ENCODE data around the gene RPTOR.

Gene RPTOR

DNA sequence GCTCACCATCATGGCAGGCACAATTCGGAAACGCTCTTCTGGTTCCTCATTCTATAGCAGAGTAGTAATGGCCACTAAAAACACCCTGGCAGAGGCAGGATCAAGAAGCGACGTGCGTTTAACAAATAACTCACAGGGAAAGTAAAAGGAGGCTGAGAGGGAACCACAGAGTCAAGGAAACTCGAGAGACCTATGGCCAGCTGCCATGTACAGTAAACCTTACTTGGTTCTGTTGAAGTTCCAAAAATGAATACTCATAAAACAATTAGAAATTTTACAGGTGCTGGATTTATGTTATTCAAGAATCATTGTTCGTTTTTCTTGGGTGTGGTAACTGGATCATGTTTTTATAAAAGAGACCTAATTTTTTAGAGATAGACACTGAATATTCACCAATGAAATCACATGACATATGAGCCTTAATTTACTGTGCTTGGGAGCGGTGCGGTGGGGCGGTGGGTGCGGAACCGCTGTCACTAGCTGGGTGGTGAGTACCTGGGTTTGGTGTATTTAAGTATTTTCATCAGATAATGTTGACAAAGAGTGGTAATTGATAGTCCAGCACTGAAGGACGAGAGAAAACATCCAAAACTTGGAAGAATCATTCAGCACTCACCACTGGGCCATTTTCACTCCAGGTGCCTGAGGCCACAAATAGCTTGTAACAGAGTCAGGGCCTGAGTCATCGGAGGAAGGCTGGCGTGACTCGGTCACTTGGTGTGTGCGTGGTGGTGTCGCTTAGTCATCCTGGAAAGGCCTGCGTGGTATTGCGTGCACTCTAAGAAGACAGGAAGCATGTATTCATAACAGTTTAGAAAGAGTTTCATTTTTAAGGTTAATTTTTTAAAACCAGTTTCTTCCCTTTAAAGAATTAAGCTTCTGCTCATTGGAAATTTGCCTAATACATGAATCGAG is 311.6 kb downstream of the RPTOR start:
- DNase-seq, result peak; percentile 86

DNA sequence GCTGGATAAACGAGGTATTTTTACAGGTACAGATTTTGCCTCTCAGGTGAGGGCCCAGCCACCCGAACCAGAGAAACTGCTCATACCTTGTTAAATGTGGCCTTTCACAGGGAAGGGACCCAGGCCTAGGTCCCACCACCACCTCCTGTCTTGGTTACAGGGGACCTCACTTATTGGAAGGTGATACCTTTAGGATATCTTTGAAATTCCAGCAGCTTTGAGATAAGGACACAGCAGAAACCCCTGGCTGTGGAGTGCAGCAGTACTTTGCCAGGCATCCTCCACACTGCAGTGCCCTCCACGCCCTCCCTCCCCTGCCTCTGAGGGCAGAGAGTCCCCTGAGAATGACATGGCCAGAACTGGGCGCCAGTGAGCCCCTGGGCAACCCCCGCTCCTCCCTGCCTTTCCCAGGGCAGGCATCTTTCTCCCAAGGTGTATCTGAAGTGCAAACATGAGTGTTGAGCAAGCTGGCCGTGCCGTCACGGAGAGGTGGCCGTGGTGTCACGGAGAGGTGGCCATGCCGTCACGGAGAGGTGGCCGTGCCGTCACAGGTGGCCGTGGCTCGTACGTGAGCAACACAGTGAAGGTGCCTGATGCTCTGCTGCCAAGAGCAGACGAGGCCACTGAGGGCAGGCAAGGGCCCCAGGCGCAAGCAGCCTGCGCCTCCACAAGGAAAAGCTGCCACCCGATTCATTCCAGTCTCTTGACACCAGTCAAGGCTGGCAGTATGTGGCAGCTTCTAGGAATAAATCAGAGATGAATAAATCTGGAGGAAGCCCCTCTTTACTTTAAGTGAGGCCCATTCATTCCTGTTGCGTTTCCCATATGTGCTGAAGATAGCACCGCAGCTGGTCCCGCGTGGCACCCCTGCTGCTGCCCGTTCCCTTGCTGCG is 312.5 kb downstream of the RPTOR start:
- DNase-seq, result no peak

DNA sequence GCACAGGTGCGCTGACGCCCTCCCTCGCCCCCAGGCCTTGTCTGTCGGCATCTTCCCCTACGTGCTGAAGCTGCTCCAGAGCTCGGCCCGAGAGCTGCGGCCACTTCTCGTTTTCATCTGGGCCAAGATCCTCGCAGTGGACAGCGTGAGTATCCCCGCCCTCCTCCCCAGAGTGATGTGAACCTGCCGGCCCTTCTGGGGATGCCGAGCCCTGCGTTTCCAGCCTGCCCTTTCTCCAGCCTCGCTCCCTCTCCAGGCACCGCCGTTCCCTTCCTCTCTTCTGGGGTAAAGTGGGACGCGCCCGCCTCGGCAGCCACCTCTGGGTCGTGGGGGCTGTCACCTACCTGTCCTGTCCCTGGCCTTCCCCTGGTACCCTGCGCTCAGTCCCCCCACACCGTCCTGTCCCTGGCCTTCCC is 313.1 kb downstream of the RPTOR start:
- DNase-seq, result no peak

DNA sequence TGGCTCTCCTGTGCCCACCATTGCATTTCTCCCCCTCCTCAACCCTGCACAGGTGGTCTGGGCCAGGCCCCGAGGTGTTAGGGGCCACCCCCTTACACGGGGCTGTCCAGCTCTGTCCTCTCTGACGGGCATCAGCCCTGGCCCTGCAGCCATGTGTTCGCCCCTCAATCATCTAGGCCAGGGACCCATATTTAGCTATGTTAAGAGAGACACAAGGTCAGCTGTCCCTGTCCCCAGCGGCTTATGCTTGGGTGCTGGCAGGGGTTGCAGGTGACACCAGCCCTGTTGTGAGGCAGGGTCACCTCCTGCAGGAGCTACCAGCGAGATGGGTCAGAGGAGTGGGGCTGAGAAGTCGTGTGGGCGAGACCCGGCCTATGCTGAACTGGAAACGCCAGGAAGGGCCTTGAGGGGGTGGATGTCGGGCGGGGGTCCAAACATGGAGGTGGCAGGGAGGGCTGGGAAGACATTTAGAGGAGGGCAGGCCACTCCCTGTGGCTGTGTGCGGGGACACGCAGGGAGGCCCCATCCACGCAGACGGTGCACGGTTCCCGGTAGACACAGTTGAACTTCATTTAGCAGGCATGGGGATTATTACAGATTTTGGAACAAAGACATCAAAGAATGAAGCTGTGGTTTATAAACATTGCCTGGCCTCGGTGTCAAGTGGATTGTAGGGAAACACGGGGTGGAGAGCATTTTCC is 313.8 kb downstream of the RPTOR start:
- DNase-seq, result no peak

DNA sequence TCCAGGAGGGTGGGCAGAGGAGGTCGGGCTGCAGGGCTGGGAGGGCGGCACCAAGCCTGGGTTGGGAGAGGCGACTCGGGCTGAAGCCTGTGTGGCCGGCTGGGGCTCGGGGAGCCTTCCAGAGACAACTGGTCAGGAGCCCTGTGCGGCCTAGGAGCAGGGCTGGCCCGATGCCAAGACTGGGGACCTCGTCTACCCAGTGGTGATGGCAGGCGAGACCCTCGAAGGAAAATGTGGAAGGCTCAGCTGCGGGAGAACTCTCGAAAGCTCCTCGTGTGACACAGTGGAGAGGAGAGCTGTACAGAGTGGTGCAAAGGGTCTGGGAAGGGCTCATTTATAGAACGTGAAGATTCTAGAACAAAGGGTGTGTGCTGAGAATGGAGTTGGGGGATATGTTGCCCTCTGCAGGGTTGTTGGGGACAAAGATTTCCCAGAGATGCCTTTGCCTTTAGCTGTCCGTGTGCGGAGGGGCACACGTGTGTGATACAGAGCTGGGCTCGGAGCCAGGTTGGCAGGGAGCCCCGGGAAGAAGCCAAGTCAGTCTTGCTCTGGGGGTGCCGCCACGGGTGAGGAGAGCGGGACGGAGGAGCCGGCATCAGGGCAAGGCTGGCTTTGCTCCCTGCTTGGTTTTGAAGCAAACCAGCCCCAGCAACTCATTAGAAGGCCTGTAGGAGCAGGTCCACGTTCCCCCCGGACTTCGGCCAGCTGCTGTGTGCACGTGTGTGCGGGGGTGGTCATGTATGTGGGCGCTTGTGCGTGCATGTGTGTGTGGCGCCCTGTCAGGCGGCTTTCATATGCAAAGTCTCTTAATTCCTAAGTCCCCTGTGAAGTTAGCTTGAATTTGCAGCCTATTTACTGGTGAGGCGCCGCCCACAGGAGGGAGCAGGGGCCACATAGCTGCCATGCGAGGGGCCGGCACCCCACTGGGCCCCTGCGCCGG is 314.6 kb downstream of the RPTOR start:
- no peak for DNase-seq

DNA sequence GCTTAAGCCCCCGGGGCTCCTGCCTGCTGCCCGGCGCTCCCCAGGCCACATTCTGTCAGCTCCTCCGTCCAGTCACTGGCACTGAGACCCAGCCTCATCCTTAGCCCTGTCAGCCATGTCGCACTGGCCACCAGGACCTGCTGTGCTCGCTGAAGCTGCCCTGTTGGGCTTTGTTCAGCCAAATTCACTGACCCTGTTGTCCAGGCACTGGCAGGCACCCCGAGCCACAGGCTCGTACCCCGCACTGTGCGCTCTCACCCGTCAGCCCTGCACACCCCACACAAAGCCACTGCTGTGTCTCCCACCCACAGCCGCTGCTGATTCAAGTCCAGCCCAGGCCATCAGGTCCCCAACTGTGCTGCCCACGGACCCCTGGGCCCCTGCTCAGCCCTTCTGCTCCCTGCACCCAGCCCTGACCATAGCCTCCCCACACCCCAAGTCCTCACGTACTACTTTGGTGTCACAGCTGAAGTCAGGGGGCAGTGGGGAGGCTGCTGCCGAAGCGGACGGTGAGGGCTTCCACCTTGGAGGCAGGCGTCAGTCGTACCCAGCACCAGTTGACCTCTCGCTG is 315.5 kb downstream of the RPTOR start:
- DNase-seq, result no peak

DNA sequence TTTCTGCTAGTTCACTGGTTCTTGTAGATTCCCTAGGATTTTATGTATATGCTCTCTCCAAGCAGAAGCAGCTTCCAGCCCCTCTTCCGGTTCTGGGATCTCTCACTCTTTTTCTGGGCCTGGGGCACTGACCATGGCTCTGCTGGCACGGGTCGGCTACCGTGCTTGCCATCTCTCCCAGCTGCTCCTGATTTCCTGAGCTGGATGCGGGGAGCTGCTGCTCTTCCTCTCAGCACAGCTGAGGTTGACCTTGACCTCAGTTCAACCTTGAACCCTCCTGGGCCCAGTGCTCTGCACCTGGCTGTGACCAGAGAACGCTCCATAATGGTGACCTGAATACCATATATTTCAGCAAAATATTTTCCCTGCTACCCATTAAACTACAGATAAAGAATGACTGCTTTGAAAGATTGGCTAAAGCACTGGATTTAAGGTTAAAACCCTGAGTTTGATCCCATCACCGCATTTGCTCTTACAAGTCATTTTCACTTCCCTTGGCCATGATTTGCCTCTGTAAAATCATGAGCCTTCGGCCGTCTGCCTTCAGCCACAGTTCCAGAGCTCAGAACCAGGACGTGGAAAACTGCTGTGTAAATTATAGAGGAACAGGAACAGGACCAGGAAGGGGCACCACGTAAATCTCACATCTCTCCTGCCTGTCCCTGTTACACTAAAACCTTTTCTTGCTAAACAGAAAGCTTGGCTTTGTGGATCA is 316.2 kb downstream of the RPTOR start:
- peak; percentile 54 for DNase-seq

DNA sequence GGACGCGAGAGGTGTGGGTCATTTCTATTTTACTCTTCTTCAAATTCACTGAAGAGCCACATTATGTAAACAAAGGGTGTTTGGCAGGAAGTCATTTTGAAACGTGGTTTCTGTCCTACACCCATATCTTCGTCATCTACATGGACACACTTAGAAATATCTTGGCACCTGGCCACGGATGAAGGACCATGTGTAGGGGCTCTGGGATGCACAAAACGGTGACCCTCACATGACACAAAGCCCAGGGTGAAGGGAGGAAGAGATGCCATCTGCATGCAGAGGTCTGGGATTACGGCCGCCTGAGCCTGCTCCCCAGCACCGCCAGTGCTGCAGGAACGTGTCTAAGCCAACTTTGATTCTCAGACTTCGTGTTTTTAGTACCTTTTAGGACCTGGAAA is 316.8 kb downstream of the RPTOR start:
- DNase-seq, result peak; percentile 55

DNA sequence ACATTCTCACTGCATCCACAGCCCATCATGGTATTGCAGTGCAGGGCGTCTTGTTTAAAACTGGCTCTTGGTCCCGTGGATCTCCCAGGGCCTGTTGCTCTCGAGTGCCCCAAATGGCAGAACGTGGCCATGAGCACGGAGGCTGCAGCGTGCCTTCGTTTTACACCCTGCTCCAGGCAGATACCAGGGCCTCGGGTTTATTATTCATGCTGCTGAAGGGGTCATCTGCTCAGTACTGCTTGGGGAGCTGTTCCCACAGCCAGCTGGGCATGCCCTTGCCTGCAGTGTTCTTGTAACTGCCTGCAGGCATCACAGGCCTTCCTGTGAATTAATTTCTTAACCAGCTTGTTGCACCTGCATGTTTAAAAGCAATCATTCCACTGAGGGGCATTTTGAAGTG is 317.3 kb downstream of the RPTOR start:
- DNase-seq, result no peak

DNA sequence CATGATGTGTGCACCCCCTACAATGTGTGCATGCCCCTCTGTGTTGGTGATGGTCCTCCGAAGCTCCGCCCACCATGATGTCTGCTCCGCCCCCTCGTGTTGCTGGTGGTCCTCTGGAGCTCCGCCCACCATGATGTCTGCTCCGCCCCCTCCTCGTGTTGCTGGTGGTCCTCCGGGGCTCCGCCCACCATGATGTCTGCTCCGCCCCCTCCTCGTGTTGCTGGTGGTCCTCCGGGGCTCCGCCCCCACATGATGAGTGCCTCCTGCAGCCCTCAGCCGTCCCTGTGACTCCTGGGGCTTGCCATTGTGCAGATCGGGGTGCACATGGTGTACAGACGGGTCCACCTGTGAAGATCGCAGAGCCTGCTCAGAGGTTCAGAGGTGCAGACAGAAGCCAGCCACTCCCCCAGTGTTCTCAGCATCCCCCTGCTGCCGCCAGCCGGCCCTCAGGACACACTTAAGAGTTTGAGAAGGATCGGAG is 317.9 kb downstream of the RPTOR start:
- DNase-seq, result no peak

DNA sequence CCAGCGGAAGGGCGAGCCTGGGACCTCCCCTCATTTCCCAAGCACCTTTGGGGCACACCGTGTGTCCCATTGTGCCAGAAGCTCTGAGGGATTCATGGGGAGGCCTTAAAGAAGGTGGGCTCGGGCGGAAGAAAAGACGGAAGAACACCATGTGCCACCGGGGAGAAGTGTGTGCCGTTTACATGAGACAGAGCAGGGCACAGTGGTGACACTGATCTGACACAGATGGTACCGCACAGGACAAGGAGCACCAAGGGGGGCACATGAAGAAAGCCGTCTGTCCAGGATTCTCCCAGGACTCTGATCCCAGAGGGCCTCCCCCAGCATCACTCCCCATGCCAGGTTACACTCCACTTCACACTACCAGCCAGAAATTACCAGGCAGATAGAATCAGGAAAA is 318.3 kb downstream of the RPTOR start:
- DNase-seq, result no peak

DNA sequence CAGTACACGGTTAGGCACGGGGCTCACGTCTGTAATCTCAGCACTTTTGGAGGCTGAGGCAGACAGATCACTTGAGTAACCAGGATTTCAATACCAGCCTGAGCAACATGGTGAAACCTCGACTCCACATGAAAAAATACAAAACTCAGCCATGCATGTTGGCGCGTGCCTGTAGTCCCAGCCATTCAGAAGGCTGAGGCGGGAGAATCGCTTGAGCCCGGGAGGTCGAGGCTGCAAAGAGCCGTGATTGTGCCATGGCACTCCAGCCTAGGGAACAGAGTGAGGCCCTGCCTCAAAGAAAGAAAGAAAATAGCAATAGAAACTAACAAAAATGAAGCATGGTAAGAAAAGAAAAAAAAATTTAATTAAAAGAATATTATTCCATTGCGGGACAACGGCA is 319.0 kb downstream of the RPTOR start:
- no peak for DNase-seq

DNA sequence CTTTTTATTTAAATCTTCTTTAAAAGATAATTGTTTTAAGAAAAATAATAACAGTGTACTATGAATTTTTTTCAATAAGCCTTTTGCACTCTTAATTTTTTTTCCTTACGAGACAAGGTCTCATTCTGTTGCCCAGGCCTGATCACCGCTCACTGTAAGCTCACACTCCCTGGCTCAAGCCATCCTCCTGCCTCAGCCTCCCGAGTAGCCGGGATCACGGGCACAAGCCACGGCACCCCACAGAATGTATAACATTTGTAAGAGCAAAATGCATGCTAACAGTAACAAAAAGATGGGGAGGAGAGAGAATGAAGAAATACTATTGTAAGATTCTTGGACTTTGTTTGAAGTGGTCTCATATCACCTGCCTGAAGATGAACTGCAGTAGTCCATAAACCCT is 320.1 kb downstream of the RPTOR start:
- DNase-seq, result no peak

DNA sequence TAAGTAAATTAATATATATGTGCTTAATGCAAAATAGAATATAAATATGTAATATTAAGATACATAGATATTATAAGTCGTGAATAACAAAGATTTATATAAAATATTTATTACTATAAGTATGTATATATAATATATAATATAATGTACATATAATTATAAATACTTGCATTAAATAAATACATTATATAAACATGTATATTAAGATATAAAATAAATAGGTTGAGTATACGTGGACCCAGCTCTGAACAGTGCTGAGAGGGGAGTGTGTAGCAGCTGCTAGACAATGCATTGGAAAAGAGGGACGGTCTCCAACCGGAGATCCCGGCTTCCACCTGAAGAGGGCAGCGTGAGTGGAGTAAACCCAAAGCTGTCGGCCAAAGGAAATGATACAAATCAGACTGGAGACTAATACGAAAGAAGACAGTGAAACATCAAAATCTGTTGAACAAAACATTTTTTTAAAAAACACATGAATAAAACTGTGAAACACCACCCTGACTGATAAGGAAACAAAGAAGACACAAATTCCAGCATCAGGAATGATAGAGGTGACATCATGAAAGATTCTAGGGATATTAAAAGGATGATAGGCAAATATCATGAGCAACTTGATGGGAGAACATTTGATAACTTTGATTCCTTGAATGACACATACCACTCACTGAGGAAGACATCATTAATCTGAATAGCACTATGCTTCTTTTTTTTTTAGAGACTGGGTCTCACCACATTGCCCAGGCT is 321.6 kb downstream of the RPTOR start:
- peak; percentile 80 for DNase-seq

DNA sequence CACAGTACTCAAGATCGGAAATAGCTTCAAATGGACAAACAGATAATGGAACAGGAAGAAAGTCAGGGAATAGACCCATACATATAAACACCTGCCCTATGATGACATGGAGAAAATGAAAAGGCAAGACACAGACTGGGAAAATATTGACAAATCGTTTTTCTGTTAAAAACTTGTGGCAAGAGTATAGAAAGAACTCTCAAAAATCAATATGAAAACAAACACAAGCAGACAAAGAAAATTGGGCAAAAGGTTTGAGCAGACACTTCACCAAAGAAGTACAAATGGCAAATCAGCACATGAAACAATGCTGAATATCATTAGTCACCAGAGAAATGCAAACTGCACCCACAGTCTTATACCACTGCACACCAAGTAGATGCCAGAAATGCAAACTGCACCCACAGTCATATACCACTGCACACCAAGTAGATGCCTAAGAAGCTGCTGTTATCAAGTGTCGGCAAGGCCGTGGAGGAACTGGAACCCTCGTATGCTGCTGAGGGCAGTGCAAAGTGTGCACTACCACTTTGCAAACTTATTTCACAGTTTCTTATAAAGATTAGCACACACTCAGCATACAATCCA is 323.5 kb downstream of the RPTOR start:
- DNase-seq, result no peak

DNA sequence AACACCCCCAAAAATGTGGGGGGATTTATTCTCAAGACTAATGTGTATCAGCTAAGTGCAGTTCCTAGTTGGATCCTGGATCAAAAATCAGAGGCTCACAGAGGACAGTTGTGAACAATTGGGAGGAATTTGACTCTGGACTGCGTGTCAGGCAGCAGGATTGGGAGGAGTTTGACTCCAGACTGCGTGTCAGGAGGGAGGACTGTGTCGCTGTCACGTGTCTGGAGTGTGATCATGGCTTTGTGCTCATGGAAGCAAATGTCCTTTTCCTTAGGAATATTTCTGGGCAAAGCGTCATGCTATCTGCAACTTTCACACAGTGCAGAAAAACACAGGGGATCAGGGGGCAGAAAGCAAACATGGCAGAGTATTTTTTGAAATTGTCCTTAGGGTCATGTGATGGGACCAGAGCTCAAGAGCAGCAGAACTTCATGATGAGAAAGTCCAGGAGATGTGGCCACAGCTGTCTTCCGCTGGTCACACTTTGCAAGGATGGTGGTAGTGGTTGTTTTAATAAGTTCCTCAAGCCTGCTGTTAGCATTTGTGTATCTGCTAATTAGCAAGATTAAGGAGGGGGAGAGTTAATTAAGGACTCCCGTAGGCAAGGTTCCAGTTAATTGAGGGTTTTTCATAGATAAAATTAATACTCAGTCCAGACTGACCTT is 325.0 kb downstream of the RPTOR start:
- no peak for DNase-seq

DNA sequence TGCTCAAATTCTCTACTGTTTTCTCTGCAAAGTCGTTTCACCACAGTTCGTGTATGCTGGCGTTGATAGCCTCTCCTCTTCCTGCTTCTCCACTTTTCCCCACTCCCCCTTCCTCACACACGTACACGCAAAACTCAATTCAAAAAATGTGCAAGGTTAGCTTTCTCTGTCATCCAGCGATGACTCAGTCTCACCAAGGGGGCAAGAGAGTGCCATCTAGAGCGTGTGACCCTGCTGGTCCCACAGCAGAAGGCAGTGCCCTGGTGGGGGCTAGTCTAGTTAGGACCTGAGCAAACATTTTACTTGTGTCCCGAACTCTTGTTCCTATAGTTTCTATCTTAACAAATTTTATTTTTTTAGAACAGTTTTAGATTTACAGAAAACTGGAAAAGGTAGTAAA is 325.8 kb downstream of the RPTOR start:
- DNase-seq, result no peak

DNA sequence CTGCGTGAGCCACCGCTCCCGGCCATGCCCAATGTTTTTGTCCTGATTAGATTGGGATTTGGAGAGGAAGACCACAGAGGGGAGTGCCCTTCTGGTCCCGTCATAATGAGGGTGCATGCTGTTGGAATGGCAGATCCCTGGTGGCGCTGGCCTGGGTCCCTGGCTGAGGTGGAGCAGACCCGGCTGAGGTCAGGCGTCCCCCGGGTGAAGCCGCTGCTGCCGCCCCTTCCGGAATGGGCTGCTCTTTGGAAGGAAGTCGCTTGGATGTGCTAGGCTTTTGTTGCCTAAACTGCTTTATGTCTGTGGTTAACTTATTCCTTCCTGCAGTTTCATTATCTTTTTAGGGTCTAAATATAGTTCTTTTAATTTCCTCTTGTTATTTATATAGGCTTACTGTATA is 326.7 kb downstream of the RPTOR start:
- DNase-seq, result no peak

DNA sequence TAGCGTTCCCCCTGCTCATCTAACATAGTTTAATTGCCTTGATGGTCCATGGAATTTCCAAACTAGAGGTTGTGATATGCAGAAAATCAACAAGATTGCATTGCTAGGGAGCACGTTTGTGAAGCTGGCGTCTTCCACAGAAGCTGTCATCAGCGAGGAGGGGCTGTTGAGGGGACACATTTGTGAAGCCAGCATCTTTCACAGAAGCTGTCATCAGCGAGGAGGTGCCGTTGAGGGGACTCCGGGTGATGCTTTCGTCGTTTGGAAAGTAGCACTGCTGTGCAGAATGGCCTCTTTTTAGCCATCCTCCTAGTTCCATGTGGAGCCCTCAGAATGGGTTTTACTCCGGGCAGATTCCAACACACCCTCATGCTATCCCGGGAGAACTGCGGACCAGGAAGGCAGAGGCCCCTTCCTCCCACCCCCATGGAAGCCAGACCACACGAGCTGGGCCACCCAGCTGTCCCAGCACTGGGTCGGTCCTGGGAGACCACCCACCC is 327.4 kb downstream of the RPTOR start:
- DNase-seq, result no peak

All from DMS53 (cell line).